H9 (cell line): ENCODE data around the gene PDE2A. TPM values are rescaled to one million over a fixed set of nuclear protein-coding genes. Genes with fewer than 3 reads are reported as not detected.

Experiments
- DNase-seq: peaks from one replicate; pipeline ENCODE4 v3.0.0-alpha.2; 2017
- H2AFZ ChIP-seq: one replicate; pipeline ENCODE4 v1.6.1; 2013; ENCODE audit warnings: mild to moderate bottlenecking, low read length, control low read depth, moderate library complexity
- H2AK5ac ChIP-seq: 2 replicates; pipeline ENCODE4 v1.6.1; 2013; ENCODE audit warnings: low read length, control low read depth, mixed read lengths; ENCODE audit not compliant: insufficient read length
- H2BK120ac ChIP-seq: one replicate; pipeline ENCODE4 v1.6.1; 2013; ENCODE audit warnings: low read depth, mild to moderate bottlenecking, low read length, control low read depth, inconsistent platforms; ENCODE audit not compliant: poor library complexity, severe bottlenecking
- H2BK12ac ChIP-seq: 2 replicates; pipeline ENCODE4 v1.6.1; 2013; ENCODE audit warnings: low read length, control low read depth, mixed read lengths, low read depth; ENCODE audit not compliant: insufficient read length
- H2BK15ac ChIP-seq: 2 replicates; pipeline ENCODE4 v1.6.1; 2013; ENCODE audit warnings: low read depth, low read length, control low read depth
- H2BK20ac ChIP-seq: one replicate; pipeline ENCODE4 v1.6.1; 2013; ENCODE audit warnings: low read depth, mild to moderate bottlenecking, low read length, control low read depth, inconsistent platforms; ENCODE audit not compliant: poor library complexity, severe bottlenecking
- H2BK5ac ChIP-seq: 2 replicates; pipeline ENCODE4 v1.6.1; 2013; ENCODE audit warnings: low read length, control low read depth, mixed read lengths; ENCODE audit not compliant: insufficient read length
- H3K14ac ChIP-seq: 2 replicates; pipeline ENCODE4 v1.6.1; 2013; ENCODE audit warnings: low read length, control low read depth; ENCODE audit not compliant: insufficient read depth
- H3K18ac ChIP-seq: 2 replicates; pipeline ENCODE4 v1.6.1; 2013; ENCODE audit warnings: low read depth, mild to moderate bottlenecking, mixed read lengths, low read length, control low read depth; ENCODE audit not compliant: insufficient read length
- H3K23ac ChIP-seq: 2 replicates; pipeline ENCODE4 v1.6.1; 2013; ENCODE audit warnings: low read length, control low read depth, mixed read lengths, low read depth; ENCODE audit not compliant: insufficient read length
- H3K23me2 ChIP-seq: 2 replicates; pipeline ENCODE4 v1.6.1; 2013; ENCODE audit warnings: low read depth, mild to moderate bottlenecking, mixed read lengths, low read length, control low read depth; ENCODE audit not compliant: insufficient read length, poor library complexity, severe bottlenecking
- H3K27ac ChIP-seq: 2 replicates; pipeline ENCODE4 v1.5.1; 2013; ENCODE audit warnings: low read length, control low read depth, mixed read lengths, low read depth; ENCODE audit not compliant: insufficient read length
- H3K27me3 ChIP-seq: 2 replicates; pipeline ENCODE4 v1.6.1; 2013; ENCODE audit warnings: low read length, control low read depth, inconsistent platforms; ENCODE audit not compliant: insufficient read depth
- H3K4ac ChIP-seq: 2 replicates; pipeline ENCODE4 v1.6.1; 2013; ENCODE audit warnings: low read depth, mild to moderate bottlenecking, control low read depth, inconsistent platforms, low read length, moderate library complexity
- H3K4me1 ChIP-seq: 2 replicates; pipeline ENCODE4 v1.6.1; 2013; ENCODE audit warnings: low read length, control low read depth, inconsistent platforms; ENCODE audit not compliant: insufficient read depth
- H3K4me2 ChIP-seq: 2 replicates; pipeline ENCODE4 v1.6.1; 2013; ENCODE audit warnings: low read length, control low read depth, mixed read lengths; ENCODE audit not compliant: insufficient read length, insufficient read depth
- H3K56ac ChIP-seq: 2 replicates; pipeline ENCODE4 v1.6.1; 2013; ENCODE audit warnings: low read depth, mild to moderate bottlenecking, mixed read lengths, low read length, control low read depth; ENCODE audit not compliant: insufficient read length
- H3K79me1 ChIP-seq: 2 replicates; pipeline ENCODE4 v1.6.1; 2013; ENCODE audit warnings: low read depth, mild to moderate bottlenecking, moderate library complexity, low read length, control low read depth, inconsistent platforms; ENCODE audit not compliant: insufficient read depth, poor library complexity, severe bottlenecking
- H3K79me2 ChIP-seq: 2 replicates; pipeline ENCODE4 v1.6.1; 2013; ENCODE audit warnings: low read length, control low read depth, inconsistent platforms; ENCODE audit not compliant: insufficient read depth
- H3K9ac ChIP-seq: 2 replicates; pipeline ENCODE4 v1.6.1; 2013; ENCODE audit warnings: low read length, control low read depth, mixed read lengths; ENCODE audit not compliant: insufficient read length; ENCODE audit errors: extremely low read depth
- H3K9me3 ChIP-seq: one replicate; pipeline ENCODE4 v1.6.1; 2013; ENCODE audit warnings: low read depth, low read length, inconsistent platforms; ENCODE audit not compliant: control insufficient read depth
- H3T11ph ChIP-seq: one replicate; pipeline ENCODE4 v1.6.1; 2013; ENCODE audit warnings: mild to moderate bottlenecking, low read length, control low read depth, inconsistent platforms
- H4K20me1 ChIP-seq: one replicate; pipeline ENCODE4 v1.6.1; 2013; ENCODE audit not compliant: control insufficient read depth, insufficient read length, insufficient read depth
- H4K5ac ChIP-seq: 2 replicates; pipeline ENCODE4 v1.6.1; 2013; ENCODE audit warnings: low read depth, mild to moderate bottlenecking, mixed read lengths, low read length, control low read depth; ENCODE audit not compliant: insufficient read length
- H4K8ac ChIP-seq: replicated peaks from 2 replicates; pipeline ENCODE4 v1.6.1; 2013; ENCODE audit warnings: low read length, control low read depth, mixed read lengths, low read depth; ENCODE audit not compliant: insufficient read length
- H4K91ac ChIP-seq: 2 replicates; pipeline ENCODE4 v1.6.1; 2013; ENCODE audit warnings: low read depth, mild to moderate bottlenecking, moderate library complexity, mixed read lengths, low read length, control low read depth; ENCODE audit not compliant: insufficient read length
- H3K27ac Mint-ChIP-seq, 3 experiments: 2 replicates in 2 of 3; 3 replicates in 1 of 3; pipeline ENCODE4 v1.8.0; 2020 to 2021; ENCODE audit warnings: mixed read lengths in 3 of 3, mild to moderate bottlenecking in 1 of 3, moderate library complexity in 1 of 3
- H3K27me3 Mint-ChIP-seq: 2 replicates; pipeline ENCODE4 v1.8.0; 2021; ENCODE audit warnings: low read depth, mild to moderate bottlenecking, moderate library complexity, mixed read lengths
- H3K36me3 Mint-ChIP-seq, 3 experiments: 2 replicates in 2 of 3; 3 replicates in 1 of 3; pipeline ENCODE4 v1.8.0; 2020 to 2021; ENCODE audit warnings: low read depth in 3 of 3, mixed read lengths in 3 of 3; ENCODE audit not compliant: insufficient read depth in 1 of 3
- H3K4me1 Mint-ChIP-seq, 2 experiments: 2 replicates each; pipeline ENCODE4 v1.8.0; 2020; ENCODE audit warnings: mixed read lengths in 2 of 2
- H3K4me3 Mint-ChIP-seq, 2 experiments: 2 replicates in 1 of 2; 3 replicates in 1 of 2; pipeline ENCODE4 v1.8.0; 2020 to 2021; ENCODE audit warnings: mild to moderate bottlenecking in 2 of 2, mixed read lengths in 2 of 2, moderate library complexity in 1 of 2
- H3K9me3 Mint-ChIP-seq, 2 experiments: 2 replicates in 1 of 2; 3 replicates in 1 of 2; pipeline ENCODE4 v1.8.0; 2020; ENCODE audit warnings: mild to moderate bottlenecking in 2 of 2, mixed read lengths in 2 of 2, moderate library complexity in 1 of 2
- CTCF ChIP-seq: fragments of 200-600 bp; sonication (generic); conservative IDR thresholded peaks from 3 replicates; pipeline ENCODE4 v1.8.0; 2021; ENCODE audit warnings: antibody characterized with exemption, mild to moderate bottlenecking
- WGBS: extraction: QIAGEN DNeasy Blood & Tissue Kit; methylation state at CpG from one replicate; pipeline ENCODE4 v1.1.7; 2013; ENCODE audit warnings: missing lambda C conversion rate, low lambda C conversion rate, mixed read lengths; ENCODE audit not compliant: insufficient read length; ENCODE audit errors: extremely low coverage; 5-methylcytosine and 5-hydroxymethylcytosine counted together
- total RNA-seq: library from RNA; stranded (reverse); gene quantifications from 2 replicates; pipeline ENCODE4 v1.2.1, GENCODE V29; 2021

PDE2A gene
- total RNA-seq, 1 experiment from 2014 or later, result 3.4 TPM

GRCh38 chr11:72647882-72648281, 26.3 kb downstream of the PDE2A start:
- no CpG with 5 or more reads among the region's 4 CpGs for WGBS

More at GRCh38 chr11:72647882-72648281, 26.3 kb downstream of the PDE2A start:
- Histone ChIP-seq H3K14ac (no peak overlapping the region), H2AK5ac (no peak overlapping the region), H3K23me2 (peaks cover 5% of the 10 kb centered on the region), H3K27me3 (no peaks in the 10 kb centered on the region), H2BK120ac (no peak overlapping the region), H3K79me2 (no peaks in the 10 kb centered on the region), H4K91ac (no peak overlapping the region), H2BK5ac (no peak overlapping the region), H3K27ac (no peak overlapping the region), H3K56ac (no peak overlapping the region), H3K4ac (no peak overlapping the region), H2BK20ac (no peak overlapping the region), H3K9ac (no peak overlapping the region), H3K4me2 (no peak overlapping the region), H3T11ph (no peak overlapping the region), H4K20me1 (no peaks in the 10 kb centered on the region), H2BK12ac (no peak overlapping the region), H3K23ac (no peak overlapping the region), H3K4me1 (no peaks in the 10 kb centered on the region), H2AFZ (no peak overlapping the region), H4K5ac (no peak overlapping the region), H3K79me1 (no peaks in the 10 kb centered on the region), H2BK15ac (no peak overlapping the region), H3K18ac (no peak overlapping the region), H4K8ac (no peak overlapping the region), H3K9me3 (no peaks in the 10 kb centered on the region)
- H3K9me3 Mint-ChIP-seq, result no peaks in the 10 kb centered on the region
- H3K36me3 Mint-ChIP-seq, result no peaks in the 10 kb centered on the region
- DNase-seq, result no peak
- H3K4me3 Mint-ChIP-seq, result no peak overlapping the region
- TF ChIP-seq CTCF, result no peak
- no peak overlapping the region for H3K27ac Mint-ChIP-seq
- H3K27me3 Mint-ChIP-seq, result peaks cover 46% of the 10 kb centered on the region
- H3K4me1 Mint-ChIP-seq, result peaks cover 3 to 7% of the 10 kb centered on the region in 2 experiments
